Prostate gland (tissue), 2 donors: ENCODE results near the gene RNU7-1.

Experiments used
- CTCF ChIP-seq, 4 experiments: fragments of 200-600 bp in 2 of 4; fragments of 450-650 bp in 2 of 4; sonication (generic) in 2 of 4; IDR thresholded peaks; 1 replicate in 3 of 4; 2 replicates in 1 of 4; pipeline ENCODE4 v1.5.1; 2016 to 2019; ENCODE audit warnings: antibody characterized with exemption in 4 of 4, mild to moderate bottlenecking in 2 of 4, moderate library complexity in 2 of 4
- POLR2A ChIP-seq: fragments of 450-650 bp; IDR thresholded peaks from one replicate; pipeline ENCODE4 v1.6.1; 2016; ENCODE audit warnings: antibody characterized with exemption, mild to moderate bottlenecking
- POLR2AphosphoS5 ChIP-seq: sonication (generic); formaldehyde crosslinking; IDR thresholded peaks from one replicate; pipeline ENCODE4 v1.6.1; 2017; ENCODE audit warnings: antibody characterized with exemption

- TF ChIP-seq CTCF (IDR thresholded peaks at IDR 0.05), result no peak
- no peak for TF ChIP-seq POLR2A
- no peak for TF ChIP-seq POLR2AphosphoS5
These were observed 22.1 kb upstream of the RNU7-1 start for GRCh38 chr12:6921539-6921938.
